RWPE1 (cell line): Measurements from ENCODE around the gene RAB28.

Source experiments
- CTCF ChIA-PET: fragments of 350-600 bp; sonication (Branson Sonifier 250); formaldehyde crosslinking; extraction: SDS; loops from one replicate; lab custom pipeline; 2021; lab: Yijun Ruan, JAX
- POLR2A ChIA-PET: fragments of 400-600 bp; formaldehyde crosslinking; extraction: SDS; loops from one replicate; lab custom pipeline; 2020; ENCODE audit warnings: antibody characterized with exemption; ENCODE audit not compliant: low non-redundant PET; lab: Yijun Ruan, JAX
- DNase-seq: peaks from one replicate; pipeline ENCODE4 v3.0.0; 2012; ENCODE audit warnings: low spot score
- H3K27ac ChIP-seq: fragments of 450-650 bp; 2 replicates; pipeline ENCODE4 v1.5.1; 2017
- TF ChIP-seq, protein P1 (sequence below): fragments of 450-650 bp; conservative IDR thresholded peaks from 2 replicates; pipeline ENCODE4 v1.5.1; 2017; ENCODE audit warnings: low read depth, mild to moderate bottlenecking

Gene RAB28

DNA sequence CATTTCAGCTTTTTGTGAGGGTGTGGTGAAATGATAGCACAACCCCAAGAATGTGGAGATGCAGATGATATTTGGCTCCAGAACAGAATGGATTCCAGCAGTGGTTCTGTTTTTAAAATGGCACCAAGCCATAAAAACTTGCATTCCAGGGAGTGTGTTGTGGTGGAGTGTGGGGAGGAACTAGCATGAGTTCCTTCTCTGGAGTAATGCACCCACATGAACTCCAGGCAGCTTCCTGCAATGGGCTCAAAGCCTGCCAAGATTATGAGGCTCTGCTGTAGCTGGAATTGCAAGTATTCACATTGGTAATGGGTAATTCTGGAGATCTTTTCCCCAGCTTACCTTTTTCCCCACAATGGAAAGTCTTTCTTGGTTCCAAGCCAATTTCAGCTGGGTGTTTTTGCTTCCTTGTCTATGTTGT is 161.4 kb downstream of the RAB28 start:
- no peak for DNase-seq
- TF ChIP-seq, protein P1, sequence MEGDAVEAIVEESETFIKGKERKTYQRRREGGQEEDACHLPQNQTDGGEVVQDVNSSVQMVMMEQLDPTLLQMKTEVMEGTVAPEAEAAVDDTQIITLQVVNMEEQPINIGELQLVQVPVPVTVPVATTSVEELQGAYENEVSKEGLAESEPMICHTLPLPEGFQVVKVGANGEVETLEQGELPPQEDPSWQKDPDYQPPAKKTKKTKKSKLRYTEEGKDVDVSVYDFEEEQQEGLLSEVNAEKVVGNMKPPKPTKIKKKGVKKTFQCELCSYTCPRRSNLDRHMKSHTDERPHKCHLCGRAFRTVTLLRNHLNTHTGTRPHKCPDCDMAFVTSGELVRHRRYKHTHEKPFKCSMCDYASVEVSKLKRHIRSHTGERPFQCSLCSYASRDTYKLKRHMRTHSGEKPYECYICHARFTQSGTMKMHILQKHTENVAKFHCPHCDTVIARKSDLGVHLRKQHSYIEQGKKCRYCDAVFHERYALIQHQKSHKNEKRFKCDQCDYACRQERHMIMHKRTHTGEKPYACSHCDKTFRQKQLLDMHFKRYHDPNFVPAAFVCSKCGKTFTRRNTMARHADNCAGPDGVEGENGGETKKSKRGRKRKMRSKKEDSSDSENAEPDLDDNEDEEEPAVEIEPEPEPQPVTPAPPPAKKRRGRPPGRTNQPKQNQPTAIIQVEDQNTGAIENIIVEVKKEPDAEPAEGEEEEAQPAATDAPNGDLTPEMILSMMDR, result no peak
- ChIA-PET POLR2A (no interaction called here), CTCF (no interaction called here)
- no peak overlapping the region for H3K27ac ChIP-seq
